ENCODE measurements around the gene TBXAS1. TPM values are rescaled to one million over a fixed set of nuclear protein-coding genes. Genes with fewer than 3 reads are reported as not detected.

TBXAS1 gene
- total RNA-seq, 2 experiments from 2014 or later: 5.5 to 6.0 TPM

GRCh38 chr7:139993169-139993568, 164.1 kb downstream of the TBXAS1 start:
- POLR2A ChIA-PET: no interaction called here
- no peaks in the 10 kb centered on the region for H3K36me3 ChIP-seq (ENCODE audit: insufficient read depth, low read length)
- no peaks in the 10 kb centered on the region for H3K9me3 Mint-ChIP-seq
- no peaks in the 10 kb centered on the region for H3K27me3 Mint-ChIP-seq
- no peaks in the 10 kb centered on the region for H3K36me3 Mint-ChIP-seq (ENCODE audit: low read depth)
- no peak for DNase-seq
- CTCF ChIA-PET: no interaction called here
- no peak for ATAC-seq (ENCODE audit: poor library complexity)
- no peak overlapping the region for H3K4me3 Mint-ChIP-seq
- H3K4me3 ChIP-seq (ENCODE audit: low read length): no peak overlapping the region
- H3K4me1 ChIP-seq (ENCODE audit: insufficient read depth, low read length): no peaks in the 10 kb centered on the region
- H3K4me1 Mint-ChIP-seq (ENCODE audit: low read depth): no peaks in the 10 kb centered on the region
- intact Hi-C loops (cut with DNase I, micrococcal nuclease): no loop called here
- H3K27ac Mint-ChIP-seq: no peak overlapping the region
- H3K27ac ChIP-seq (ENCODE audit: low read depth in 1 of 2, low read length in 2 of 2): no peak overlapping the region
- H3K9me3 ChIP-seq (ENCODE audit: control insufficient read depth in 1 of 2, insufficient read depth in 1 of 2, low read length in 2 of 2): no peaks in the 10 kb centered on the region
- no peak for TF ChIP-seq CTCF (IDR thresholded peaks at IDR 0.05)
- no peaks in the 10 kb centered on the region for H3K27me3 ChIP-seq (ENCODE audit: control insufficient read depth in 1 of 2, insufficient read depth in 2 of 2, low read length in 2 of 2)

GRCh38 chr7:139993592-139993991, 164.5 kb downstream of the TBXAS1 start:
- Histone ChIP-seq H3K9me3 (ENCODE audit: control insufficient read depth in 1 of 2, insufficient read depth in 1 of 2, low read length in 2 of 2) (no peaks in the 10 kb centered on the region), H3K36me3 (ENCODE audit: insufficient read depth, low read length) (no peaks in the 10 kb centered on the region), H3K4me3 (ENCODE audit: low read length) (no peak overlapping the region), H3K4me1 (ENCODE audit: insufficient read depth, low read length) (no peaks in the 10 kb centered on the region), H3K27ac (ENCODE audit: low read depth in 1 of 2, low read length in 2 of 2) (no peak overlapping the region), H3K27me3 (ENCODE audit: control insufficient read depth in 1 of 2, insufficient read depth in 2 of 2, low read length in 2 of 2) (no peaks in the 10 kb centered on the region)
- ChIA-PET POLR2A (no interaction called here), CTCF (no interaction called here)
- no peak overlapping the region for H3K27ac Mint-ChIP-seq
- no peaks in the 10 kb centered on the region for H3K27me3 Mint-ChIP-seq
- no peaks in the 10 kb centered on the region for H3K4me1 Mint-ChIP-seq (ENCODE audit: low read depth)
- no peak overlapping the region for H3K4me3 Mint-ChIP-seq
- no peaks in the 10 kb centered on the region for H3K36me3 Mint-ChIP-seq (ENCODE audit: low read depth)
- TF ChIP-seq CTCF (IDR thresholded peaks at IDR 0.05): no peak
- no peaks in the 10 kb centered on the region for H3K9me3 Mint-ChIP-seq
- ATAC-seq (ENCODE audit: poor library complexity): no peak
- no peak for DNase-seq
- intact Hi-C loops (cut with DNase I, micrococcal nuclease): no loop called here

- Histone ChIP-seq H3K27me3 (ENCODE audit: control insufficient read depth in 1 of 2, insufficient read depth in 2 of 2, low read length in 2 of 2) (no peaks in the 10 kb centered on the region), H3K36me3 (ENCODE audit: insufficient read depth, low read length) (no peaks in the 10 kb centered on the region), H3K4me1 (ENCODE audit: insufficient read depth, low read length) (no peaks in the 10 kb centered on the region), H3K9me3 (ENCODE audit: control insufficient read depth in 1 of 2, insufficient read depth in 1 of 2, low read length in 2 of 2) (no peaks in the 10 kb centered on the region), H3K27ac (ENCODE audit: low read depth in 1 of 2, low read length in 2 of 2) (no peak overlapping the region), H3K4me3 (ENCODE audit: low read length) (no peak overlapping the region)
- ATAC-seq (ENCODE audit: poor library complexity) (no peak), DNase-seq (no peak)
- Mint-ChIP-seq H3K4me3 (no peak overlapping the region), H3K36me3 (ENCODE audit: low read depth) (no peaks in the 10 kb centered on the region), H3K9me3 (no peaks in the 10 kb centered on the region), H3K27ac (no peak overlapping the region), H3K27me3 (no peaks in the 10 kb centered on the region), H3K4me1 (ENCODE audit: low read depth) (no peaks in the 10 kb centered on the region)
- intact Hi-C loops (cut with DNase I, micrococcal nuclease): no loop called here
- TF ChIP-seq CTCF (IDR thresholded peaks at IDR 0.05): no peak
- ChIA-PET CTCF (no interaction called here), POLR2A (interaction anchor here (0.5 kb wide), 1 partner anchor 211 kb away, joined by 3 read pairs; no protein-coding TSS in a partner anchor)
Observed at GRCh38 chr7:139994356-139994755, 165.3 kb downstream of the TBXAS1 start.
